AG08396 (cell line): ENCODE measurements around the gene GPATCH4.
A peak's percentile ranks its signal among the peaks of the same experiment; 100 is the strongest.
"Not testable (repeated sequence)": the region's sequence is repeated elsewhere in the genome, so short reads cannot be mapped to it uniquely, and the experiment has no call there.

Source experiments
- DNase-seq: peaks from one replicate; pipeline ENCODE4 v3.0.0; 2012; ENCODE audit warnings: low spot score, mixed read lengths

The GPATCH4 gene

DNA sequence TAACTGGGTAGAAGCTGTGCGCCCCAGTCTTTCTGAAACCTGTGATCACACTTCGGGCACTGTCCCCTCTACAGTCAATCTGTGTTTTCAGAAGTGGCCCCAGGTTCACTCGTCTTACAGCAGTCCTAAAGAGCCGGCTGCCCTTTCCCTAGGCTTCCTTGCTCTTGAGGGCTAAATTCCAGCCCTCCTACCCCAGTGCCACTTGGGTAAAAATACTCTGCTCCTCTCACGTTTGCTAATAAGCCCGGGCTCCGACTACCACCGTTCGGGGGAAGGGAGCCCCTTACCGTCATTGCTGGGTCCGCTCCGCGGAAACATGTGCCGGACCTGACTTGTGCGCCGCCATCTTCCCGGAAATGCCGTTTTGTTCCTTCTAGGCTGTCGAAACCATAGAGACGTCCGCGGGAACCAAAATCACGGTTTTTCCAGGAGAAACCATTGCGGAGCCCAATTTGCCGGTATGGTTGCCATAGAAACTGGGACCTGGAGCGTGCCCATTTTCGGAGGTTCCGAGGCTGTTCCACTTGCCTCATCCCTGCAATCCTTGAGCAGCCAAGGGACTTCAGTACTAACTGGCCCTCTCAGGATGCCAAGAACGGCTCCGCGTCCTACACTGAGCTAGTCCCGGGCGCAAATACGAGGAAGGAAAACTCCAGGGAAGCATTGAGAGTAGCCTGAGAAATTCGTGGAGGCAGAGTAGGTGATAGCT lies at the start of gene GPATCH4:
TSS of gene GPATCH4 (minus strand) at position 358 of the 709 bp plus-strand sequence.
- DNase-seq: peak; percentile 89

DNA sequence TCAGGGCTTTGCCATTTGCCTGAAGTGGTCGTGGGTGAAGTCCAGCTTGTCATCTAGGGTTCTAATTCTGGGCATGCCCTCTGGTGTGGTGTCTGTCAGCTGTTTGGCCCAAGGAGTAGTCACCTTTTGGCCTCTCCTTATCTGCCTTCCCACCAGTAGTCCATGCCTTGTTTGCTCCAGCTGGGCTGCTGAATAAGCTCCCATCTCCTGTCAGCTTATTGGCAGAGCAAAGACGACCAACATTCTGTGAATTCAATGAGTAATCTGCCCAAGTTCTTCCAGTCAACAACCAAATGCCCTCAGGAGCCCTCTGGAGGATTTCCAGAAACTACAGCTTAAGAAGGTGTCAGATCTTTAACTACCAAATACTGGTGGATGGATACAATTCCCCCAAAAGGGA lies 47.7 kb upstream of the GPATCH4 start:
- no peak for DNase-seq

DNA sequence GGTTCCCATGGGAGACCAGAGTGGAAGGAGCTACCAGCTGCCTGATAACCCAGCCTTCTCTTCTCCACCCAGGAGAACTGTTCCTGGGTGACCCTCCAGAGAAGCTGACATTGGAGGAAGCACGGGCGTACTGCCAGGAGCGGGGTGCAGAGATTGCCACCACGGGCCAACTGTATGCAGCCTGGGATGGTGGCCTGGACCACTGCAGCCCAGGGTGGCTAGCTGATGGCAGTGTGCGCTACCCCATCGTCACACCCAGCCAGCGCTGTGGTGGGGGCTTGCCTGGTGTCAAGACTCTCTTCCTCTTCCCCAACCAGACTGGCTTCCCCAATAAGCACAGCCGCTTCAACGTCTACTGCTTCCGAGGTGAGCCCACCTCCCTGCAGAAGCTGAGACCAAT lies 47.2 kb upstream of the GPATCH4 start:
- DNase-seq: no peak

DNA sequence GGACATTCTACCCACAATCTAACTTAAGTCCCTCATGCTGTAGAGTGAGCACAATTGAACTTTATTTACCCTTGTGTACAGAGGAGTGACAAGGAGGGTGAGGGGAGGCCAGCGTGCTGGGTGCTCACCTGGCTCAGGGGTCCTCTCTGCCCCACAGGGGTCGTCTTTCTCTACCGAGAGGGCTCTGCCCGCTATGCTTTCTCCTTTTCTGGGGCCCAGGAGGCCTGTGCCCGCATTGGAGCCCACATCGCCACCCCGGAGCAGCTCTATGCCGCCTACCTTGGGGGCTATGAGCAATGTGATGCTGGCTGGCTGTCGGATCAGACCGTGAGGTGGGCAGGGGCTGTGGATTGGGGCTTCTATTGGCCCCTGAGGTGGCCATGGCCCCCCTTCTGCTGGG lies 46.1 kb upstream of the GPATCH4 start:
- no peak for DNase-seq

DNA sequence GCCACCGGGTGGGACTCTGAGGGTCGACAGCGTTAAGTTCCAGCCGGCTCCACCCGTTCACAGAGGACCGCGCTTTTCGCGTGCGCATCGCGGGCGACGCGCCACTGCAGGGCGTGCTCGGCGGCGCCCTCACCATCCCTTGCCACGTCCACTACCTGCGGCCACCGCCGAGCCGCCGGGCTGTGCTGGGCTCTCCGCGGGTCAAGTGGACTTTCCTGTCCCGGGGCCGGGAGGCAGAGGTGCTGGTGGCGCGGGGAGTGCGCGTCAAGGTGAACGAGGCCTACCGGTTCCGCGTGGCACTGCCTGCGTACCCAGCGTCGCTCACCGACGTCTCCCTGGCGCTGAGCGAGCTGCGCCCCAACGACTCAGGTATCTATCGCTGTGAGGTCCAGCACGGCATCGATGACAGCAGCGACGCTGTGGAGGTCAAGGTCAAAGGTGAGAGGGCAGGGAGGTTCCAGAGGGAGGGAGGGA lies 45.5 kb upstream of the GPATCH4 start:
- no peak for DNase-seq

DNA sequence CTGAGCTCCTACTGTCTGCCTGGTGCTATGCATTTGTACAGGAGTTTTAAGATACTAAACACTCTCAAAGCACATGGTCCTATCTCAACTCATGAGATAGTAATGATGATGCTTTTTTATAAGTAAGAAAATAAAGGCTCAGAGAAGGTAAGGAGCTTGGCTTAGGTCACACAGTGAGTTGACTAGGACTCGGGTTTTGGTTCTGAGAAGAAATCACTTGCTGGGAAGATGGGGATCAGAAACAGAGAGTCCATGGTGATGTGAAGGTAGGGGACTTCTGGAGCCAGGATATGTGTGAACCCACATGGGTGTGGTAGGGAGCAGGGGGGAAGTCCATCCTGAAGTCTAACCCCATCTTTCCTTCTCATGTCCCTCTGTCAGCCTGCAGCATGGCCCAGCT lies 44.4 kb upstream of the GPATCH4 start:
- no peak for DNase-seq

DNA sequence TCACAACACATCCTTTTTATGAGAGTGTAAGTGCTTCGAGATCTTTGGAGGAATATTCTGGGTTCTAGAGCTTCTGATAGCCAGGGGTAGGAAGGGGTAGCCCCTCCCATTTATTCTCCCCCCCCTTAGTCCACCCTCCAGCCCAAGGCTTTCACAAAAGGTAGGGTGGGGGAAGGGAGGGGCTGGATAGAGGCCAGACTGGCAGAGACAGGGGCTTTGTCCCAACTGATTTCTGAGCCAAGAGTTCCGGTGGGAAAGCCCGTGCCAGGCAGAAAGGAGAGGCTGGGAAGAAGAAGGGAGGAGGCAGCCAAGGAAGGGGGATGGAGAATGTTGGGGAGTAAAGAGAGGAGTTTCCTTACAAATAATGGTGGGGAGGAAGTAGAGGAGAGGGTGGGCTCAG lies 43.8 kb upstream of the GPATCH4 start:
- DNase-seq: no peak

DNA sequence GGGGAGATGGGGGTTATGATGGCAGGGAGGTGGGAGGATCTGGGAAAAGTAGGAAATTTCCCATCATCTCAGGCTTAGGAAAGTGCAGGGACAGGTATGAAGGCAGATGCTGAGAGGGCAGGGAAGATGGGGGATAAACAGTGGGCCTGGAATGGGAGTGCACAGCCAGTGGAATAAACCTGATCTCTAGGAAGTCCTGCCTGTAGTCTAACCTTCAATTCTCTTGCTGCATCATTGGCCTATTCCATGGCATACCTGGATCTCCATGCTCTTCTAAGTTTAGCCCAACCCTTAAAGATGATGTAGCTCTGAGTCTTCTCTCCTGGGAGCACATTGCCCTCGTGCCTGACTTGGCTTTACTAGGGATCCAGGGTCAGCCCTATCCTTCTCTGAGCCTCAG lies 43.4 kb upstream of the GPATCH4 start:
- no peak for DNase-seq

DNA sequence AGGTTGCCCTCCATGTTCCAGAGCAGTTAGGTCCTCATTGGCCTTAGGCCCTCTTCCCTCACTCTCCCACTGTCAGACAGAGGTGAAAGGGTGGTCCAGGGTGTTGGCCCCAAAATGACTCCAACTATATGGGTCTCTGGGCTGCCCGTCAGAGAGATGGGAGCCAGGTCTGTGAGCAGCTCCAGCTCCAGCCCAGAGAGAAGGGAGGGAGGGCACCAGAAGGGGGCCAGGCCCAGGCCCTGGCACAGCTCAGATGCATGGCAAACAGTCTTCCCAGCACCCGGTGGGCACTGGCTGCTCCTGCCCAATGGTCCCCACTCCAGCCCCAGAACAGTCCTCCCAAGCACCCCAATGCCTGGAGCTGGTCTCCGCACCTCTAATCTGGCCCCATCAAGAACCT lies 42.9 kb upstream of the GPATCH4 start:
- no peak for DNase-seq

DNA sequence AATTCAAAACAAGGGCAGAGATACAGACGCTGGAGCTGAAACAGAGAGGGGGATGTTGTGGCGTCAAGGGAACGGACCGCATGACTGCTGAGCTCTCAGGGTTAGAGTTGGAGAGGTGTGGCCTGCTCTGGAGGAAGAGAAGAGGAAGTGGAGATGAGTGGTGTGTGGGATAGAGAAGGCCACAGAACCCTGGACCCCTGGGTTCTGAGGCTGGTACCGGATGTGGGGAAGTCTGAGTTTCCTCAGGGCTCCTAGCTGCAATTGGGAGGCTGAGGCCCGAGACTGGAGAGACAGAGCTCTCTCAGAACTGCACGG lies 42.5 kb upstream of the GPATCH4 start:
- DNase-seq: no peak

DNA sequence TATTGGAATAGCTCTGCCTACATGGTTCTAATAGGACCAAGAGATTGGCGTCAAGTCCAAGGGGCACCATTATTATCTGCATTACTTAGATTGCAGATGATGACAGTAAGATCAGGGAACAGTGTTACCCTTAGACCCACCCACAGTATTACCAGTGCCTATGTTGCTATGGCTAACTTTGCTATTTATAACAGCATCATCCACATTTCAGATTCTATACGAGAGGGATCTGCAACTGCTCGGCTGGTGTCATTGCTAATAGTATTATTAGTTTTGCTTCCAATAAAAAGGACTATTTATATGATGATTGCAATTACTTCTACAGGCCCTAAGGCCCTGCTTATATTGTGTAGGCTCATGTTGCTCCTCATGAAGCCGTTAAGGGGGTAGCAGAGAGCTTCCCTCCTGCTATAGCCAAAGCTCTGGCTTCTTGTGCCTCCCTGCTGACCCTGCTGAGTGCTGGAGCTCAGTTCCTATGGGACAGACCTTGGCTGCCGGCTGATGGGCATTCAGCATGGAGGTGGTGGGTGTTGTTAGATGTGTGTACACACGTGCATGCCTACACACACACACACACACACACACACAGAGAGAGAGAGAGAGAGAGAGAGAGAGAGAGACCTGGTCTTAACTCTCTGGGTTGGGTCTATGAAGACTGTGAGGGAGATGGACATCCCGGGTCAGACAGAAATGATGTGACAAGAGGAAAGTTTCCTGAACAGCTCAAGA lies 41.9 kb upstream of the GPATCH4 start:
- DNase-seq: no peak

DNA sequence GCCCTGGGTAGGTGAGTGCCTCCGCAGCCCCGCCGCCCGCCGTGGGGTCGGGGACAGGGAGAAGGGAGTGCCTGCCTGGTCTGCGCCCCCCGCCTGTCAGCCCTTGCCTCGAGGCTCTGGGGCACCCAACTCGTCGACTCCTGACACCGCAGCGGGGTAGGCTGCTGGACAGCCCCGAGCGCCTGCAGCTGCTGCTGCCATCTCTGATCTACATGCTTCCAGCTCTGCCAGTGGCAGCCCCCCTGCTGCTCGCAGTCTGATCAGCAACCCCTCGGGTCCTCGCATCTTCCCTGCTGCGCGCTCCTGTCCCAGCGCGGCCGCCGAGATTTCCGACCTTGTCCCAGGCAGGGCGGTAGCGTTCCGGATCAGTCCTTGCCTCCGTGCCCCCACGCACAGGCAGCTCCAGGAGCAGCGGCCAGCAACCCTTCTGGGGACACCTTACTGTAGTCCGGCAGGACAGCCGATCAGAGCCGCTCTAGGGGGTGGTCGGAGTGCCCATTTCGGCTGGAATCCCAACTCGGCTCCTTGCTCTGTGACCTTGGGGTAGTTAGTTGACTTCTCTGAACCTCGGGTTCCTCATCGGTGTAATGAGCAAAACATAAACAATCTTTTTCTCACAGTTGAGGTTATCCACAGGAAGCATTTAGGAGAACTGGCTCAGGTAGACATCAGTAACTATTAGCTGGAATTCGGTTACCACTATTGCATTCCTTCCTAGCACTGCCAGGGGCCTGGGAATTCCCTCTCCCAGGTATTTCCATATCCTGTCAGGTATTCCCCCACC lies 41.2 kb upstream of the GPATCH4 start:
- no peak for DNase-seq

DNA sequence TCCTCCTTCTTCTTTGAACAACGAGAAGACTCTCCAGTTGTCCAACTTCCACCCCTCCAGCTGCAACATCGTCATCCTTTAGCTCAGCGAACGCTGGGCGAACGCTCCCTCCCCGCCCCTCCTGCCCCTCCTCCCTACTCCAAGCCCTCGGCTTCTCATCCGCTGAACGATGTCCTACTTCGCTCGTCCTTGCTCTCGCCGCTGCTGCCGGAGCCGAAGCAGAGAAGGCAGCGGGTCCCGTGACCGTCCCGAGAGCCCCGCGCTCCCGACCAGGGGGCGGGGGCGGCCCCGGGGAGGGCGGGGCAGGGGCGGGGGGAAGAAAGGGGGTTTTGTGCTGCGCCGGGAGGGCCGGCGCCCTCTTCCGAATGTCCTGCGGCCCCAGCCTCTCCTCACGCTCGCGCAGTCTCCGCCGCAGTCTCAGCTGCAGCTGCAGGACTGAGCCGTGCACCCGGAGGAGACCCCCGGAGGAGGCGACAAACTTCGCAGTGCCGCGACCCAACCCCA lies 40.5 kb upstream of the GPATCH4 start, which contains the start of gene BCAN:
TSS of gene BCAN (plus strand) at position 357 of the 504 bp plus-strand sequence. CDS start 3,938 bp downstream, outside the sequence.
- peak; percentile 56 for DNase-seq

DNA sequence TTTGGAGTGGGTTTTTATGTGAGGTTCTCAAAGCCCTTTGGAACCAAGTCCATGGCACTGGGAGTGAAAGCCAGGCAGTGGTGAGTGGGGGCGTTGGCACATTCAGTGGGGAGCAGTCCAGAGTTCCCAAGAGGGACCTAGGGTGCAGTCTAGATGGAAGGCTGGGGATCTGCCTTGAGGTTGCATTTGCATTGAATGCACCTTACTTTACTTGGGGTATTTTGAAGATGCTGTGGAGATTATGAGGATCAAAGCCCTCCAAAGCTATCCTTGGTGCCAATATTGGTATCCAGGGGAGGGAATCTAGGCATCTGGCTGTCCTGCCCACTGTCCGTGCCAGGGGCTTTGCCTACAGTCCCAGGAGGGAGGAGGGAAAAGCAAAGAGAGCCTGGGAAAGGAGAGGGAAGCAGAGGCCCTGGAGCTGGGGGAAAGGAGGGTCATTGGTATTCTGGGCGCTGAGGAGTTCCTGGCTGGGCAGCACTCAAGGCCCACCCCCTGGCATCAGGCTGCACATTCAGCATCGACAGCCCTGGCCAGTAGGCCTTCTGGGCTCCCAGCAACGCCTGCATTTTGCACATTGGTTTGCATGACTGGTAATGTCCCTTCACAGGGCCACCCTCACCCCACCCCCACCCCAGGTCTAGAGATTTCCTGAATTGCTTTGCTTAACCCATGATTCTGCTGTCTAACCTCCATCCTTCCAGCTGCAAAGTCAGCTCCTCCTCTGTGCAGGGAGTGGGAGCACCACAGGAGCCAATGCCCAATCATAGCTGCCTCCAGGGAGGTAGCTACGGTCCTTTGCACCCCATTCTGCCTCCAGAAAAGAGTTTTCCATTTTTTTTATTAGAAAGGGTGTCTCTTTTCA lies 39.8 kb upstream of the GPATCH4 start:
- no peak for DNase-seq

DNA sequence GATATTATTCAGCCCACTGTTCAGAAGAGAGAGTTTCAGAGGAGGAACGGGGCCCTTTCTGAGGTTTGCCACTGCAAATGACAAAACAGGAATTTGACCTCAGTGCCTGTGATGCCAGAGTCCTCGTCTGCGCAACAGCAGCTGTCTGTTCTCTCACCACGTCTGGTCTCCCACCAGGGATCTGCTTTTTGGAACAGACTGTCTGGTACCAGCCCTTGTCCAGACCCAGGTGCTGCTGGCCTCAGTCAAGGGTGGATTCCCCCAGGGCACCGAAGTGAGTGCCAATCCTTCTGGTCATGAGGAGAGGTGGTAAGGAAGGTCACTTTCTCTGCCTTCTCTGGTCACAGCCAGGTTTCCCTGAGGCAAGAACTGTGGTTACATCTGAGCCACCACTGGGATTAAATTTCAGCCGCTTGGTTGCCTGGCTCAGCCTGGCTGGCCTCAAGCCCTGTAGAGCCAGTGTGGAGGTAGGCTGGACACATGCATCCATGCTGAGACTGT lies 38.4 kb upstream of the GPATCH4 start:
- DNase-seq: no peak

DNA sequence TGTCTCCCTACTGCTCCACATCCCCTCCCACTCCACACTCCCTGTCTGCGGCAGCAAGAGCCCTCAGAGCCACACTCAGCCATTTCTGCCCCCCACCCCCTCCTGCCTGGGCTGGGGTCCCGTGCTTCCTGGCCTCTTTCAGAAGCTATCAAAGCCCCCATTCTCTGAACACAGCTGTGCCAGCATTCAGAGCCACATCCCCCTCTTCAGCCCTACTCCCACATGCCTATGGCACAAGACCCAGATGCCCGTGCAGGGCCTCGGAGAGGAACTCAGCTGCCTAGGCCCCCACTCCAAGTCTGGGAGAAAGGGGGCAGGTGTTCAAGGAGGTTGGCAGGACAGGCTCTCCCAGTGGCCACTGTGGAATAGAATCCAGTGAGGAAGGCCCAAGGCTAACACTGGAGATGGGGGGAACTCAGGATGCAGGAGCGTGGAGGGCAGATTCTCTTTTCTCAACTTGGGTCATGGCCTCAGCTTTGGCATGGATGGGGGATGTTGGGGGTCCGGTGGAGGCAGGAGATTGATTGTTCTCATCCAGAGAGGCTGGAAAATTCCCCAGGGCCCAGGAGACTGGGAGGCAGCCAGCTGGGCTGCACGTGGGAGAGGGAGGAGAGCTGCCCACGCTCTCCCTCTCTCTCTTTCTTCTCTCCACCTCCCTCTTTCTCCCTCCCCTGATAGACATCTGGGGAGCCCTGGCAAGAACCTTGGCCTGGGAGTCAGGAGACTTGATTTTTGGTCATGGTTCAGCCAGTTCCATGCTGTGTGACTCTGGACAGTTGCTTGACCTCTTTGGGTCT lies 37.1 kb upstream of the GPATCH4 start:
- no peak for DNase-seq

DNA sequence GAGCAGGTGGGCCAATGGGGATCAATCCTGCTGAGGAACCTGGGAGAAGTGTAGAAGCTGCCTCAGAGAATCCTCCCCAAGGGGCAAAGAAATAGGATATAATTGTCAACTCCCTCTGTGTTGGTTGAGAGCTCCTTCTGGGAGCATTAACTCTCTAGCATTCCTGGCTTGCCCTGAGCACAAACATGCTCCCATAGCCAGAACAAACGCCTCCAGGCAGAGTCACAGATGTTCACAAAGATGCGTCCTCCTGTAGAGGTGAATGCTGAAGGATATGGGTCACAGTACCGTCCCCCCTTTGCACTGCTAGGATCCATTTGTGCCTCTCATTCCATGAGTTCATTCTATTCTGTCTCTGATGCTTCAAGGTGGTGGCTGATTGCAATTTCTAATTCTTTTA lies 31.1 kb upstream of the GPATCH4 start:
- no peak for DNase-seq

DNA sequence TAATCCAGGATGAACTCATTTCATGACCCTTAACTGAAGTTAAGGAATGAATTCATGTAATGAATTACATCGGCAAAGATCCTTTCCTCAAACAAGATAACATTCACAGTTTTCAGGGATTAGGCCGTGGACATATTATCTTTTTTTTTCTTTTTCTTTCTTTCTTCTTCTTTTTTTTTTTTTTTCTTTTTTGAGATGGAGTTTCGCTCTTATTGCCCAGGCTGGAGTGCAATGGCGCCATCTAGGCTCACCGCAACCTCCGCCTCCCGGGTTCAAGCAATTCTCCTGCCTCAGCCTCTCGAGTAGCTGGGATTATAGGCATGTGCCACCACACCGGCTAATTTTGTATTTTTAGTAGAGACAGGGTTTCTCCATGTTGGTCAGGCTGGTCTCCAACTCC lies 29.9 kb upstream of the GPATCH4 start:
- not testable (repeated sequence) for DNase-seq

DNA sequence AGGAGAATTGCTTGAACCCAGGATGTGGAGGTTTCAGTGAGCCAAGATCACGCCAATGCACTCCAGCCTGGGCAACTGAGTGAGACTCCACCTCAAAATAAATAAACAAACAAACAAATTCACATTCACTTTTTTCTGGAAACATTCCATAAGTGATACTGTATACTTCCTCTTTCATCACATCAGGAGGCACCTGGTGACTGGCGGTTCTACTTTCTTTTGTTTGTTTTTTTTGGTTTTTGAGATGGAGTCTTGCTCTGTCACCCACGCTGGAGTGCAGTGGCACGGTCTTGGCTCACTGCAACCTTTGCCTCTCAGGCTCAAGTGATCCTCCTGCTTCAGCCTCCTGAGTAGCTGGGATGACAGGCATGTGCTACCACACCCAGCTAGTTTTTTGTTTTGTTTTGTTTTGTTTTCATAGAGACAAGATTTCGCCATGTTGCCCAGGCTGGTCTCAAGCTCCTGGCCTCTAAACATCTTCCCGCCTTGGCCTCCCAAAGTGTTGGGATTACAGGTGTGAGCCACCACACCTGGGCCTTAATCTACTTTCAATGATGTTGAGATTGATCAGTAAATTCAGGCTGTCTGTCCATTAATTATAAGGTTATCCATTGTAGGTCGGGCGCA lies 28.7 kb upstream of the GPATCH4 start:
- no peak for DNase-seq

DNA sequence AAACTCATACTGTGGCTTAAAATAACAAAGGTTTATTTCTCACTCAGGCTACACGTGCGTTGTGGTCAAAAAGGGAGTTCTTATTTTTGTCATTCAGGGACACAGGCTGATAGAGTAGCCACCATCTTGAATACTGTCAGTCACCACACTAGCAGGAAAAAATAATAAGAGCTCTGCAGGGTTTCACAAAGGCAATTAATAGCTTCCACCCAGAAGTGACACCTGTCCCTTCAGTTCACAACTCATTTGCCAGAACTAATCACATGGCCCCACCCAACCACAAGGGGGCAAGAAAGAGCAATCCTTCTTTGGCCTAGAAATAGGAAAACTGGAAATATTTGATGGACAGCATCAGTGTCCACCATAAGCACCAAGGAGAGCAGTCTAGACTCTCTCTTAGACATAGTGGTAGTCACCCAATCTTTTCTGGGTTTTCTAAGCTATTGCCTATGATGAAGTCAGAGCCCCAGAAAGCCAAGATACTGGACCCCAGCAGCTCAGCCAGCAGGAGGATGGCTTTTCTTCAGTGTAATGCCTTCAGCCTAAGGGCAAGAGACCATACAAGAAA lies 26.1 kb upstream of the GPATCH4 start:
- peak; percentile 59 for DNase-seq
